NCI-H2227 (cell line): ENCODE data around the gene TBC1D20.
"Not testable (repeated sequence)": the region's sequence is repeated elsewhere in the genome, so short reads cannot be mapped to it uniquely, and the experiment has no call there.

Experiments
- DNase-seq: peaks from one replicate; lab custom pipeline; 2025; ENCODE audit not compliant: unreplicated experiment; lab: John Stamatoyannopoulos, UW

Gene TBC1D20

DNA sequence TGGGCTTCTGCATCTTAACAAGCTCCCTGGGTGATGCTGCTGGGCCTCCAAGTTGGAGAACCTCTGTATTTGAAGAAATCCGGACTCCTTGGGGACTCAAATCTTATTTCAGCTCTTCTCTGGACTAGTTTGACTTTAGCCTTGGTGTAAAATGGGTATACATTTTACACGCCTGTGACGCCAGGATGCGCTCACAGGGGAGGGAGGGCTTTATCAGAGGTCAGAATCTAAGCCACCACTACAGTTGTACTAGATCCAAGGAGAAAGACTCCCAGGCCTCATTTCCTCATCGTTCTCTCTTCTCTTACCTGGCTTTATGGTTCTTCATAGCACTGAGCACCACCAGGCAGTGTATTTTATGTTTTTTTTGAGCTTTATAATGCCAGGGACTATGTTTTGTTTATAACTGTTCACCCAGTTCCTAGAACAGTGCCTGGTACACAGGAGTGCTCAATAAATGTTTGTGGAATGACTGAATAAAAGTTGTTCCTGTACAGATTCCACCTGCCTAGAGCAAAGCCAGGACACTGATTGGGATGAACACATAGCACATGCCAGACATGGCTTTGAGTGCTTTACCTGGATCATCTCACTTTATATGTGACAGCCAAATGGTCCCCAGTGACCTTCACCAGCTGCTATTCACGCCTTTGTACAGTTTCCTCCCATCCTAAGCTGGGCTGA lies 59.3 kb downstream of the TBC1D20 start:
- no peak for DNase-seq

GRCh38 chr20:402496-402885 lies 59.8 kb downstream of the TBC1D20 start:
- DNase-seq = no peak

GRCh38 chr20:401682-402495 lies 60.4 kb downstream of the TBC1D20 start:
- no peak for DNase-seq

GRCh38 chr20:400454-401275 lies 61.7 kb downstream of the TBC1D20 start:
- no peak for DNase-seq

- DNase-seq = no peak
These were observed 62.2 kb downstream of the TBC1D20 start for GRCh38 chr20:400128-400453.

DNA sequence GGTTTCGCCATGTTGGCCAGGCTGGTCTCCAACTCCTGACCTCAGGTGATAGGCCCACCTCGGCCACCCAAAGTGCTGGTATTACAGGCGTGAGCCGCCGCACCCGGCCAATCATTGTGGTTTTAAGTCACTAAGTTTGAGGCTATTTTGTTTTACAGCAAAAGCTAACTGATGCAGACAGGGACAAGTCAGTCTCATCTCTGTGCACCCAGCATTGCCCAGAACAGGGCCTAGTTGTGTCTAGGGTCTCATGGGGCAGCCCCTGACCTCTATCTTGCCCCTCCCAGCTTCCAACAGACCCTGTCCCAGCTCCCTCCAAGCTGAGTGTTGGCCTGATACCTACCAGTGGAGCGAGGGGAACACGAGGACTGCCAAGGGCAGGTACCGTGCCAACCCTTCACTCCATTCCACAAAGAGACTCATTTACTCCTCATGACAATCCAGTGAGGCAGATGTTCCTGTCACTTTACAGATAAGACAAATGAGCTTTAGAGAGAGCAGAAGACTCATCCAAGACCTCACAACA lies 63.1 kb downstream of the TBC1D20 start:
- no peak for DNase-seq

DNA sequence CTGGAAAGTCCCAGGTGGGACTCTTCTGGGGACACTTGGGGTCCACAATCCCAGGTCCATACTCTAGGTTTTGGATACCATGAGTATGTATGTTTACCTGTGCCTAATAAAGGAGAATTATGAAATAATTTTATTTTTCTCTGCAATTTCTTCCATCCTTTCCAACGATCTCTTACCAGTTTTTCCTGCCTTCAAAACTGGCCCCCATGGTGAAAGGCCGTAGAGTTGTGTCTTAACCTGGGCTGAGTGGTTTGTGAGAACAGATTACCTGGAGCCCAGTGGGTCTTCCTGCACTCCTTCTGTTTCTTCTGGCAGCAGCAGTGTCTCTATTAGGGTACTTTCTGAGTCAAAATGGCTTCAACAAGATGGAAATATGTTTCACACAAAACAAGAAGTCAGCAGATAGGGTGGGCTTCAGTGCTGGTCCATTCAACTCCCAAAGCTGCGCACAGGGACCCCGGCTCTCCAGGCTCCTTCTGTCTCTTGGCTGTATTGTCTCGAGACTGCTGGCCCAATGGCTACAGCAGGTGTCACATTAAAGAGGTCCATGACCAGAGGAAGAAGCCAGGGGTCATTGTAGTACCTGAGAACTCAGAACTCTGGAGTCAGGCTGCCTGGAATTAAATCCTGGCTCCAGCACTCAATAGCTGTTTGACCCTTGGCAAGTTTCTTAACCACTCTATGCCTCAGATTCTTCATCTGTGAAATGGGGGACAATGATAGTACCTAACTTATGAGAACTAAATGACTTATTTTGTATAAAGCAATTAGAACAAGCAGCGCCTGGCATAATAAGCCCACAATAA lies 64.7 kb downstream of the TBC1D20 start:
- no peak for DNase-seq

GRCh38 chr20:396619-397431 lies 65.5 kb downstream of the TBC1D20 start:
- no peak for DNase-seq

DNA sequence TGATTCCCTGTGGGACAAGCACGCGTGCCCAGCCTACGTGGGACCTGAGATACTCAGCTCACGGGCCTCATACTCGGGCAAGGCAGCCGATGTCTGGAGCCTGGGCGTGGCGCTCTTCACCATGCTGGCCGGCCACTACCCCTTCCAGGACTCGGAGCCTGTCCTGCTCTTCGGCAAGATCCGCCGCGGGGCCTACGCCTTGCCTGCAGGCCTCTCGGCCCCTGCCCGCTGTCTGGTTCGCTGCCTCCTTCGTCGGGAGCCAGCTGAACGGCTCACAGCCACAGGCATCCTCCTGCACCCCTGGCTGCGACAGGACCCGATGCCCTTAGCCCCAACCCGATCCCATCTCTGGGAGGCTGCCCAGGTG lies 66.1 kb downstream of the TBC1D20 start:
- DNase-seq = no peak

- not testable (repeated sequence) for DNase-seq
These were observed 69.0 kb downstream of the TBC1D20 start for GRCh38 chr20:393296-393695.

DNA sequence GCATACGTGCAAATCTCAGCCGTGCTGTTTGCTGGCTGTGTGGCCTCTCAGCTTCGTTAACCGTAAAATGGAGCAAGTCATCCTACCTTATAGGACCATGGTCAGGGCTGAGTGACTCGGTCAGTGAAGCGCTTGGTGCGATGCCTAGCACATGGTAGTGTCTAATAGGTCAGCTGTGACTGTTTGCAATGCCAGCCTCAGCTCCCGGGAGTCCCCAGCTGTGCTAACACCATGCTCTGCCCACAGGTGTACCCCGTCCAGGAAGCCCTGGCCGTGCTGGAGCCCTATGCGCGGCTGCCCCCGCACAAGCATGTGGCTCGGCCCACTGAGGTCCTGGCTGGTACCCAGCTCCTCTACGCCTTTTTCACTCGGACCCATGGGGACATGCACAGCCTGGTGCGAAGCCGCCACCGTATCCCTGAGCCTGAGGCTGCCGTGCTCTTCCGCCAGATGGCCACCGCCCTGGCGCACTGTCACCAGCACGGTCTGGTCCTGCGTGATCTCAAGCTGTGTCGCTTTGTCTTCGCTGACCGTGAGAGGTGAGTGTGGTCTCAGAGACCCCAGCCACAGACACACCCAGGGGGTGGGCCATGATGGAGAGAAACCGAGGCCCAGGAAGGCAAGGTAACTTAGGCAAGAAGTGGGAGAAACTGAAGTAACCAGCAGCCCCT lies 71.2 kb downstream of the TBC1D20 start:
- no peak for DNase-seq

DNA sequence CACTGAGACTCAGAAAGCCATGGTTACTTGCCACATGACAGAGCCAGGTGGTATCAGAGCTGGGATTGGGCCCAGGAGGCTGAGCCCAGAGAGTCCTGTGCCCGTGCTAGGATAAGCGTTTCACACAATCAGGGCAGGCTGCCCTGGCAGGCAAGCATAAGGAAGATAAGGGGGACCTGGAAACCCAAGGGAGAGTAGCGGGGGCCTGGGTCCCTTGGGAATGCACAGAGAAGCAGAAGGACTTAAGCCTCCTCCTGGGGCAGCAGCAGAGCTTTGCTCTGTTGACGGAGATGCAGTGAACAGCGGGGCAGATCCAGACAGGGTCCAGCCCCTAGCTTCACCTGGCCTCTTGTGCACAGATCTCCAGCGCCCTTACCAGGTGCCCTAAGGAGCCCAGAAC lies 73.1 kb downstream of the TBC1D20 start:
- DNase-seq = no peak

DNA sequence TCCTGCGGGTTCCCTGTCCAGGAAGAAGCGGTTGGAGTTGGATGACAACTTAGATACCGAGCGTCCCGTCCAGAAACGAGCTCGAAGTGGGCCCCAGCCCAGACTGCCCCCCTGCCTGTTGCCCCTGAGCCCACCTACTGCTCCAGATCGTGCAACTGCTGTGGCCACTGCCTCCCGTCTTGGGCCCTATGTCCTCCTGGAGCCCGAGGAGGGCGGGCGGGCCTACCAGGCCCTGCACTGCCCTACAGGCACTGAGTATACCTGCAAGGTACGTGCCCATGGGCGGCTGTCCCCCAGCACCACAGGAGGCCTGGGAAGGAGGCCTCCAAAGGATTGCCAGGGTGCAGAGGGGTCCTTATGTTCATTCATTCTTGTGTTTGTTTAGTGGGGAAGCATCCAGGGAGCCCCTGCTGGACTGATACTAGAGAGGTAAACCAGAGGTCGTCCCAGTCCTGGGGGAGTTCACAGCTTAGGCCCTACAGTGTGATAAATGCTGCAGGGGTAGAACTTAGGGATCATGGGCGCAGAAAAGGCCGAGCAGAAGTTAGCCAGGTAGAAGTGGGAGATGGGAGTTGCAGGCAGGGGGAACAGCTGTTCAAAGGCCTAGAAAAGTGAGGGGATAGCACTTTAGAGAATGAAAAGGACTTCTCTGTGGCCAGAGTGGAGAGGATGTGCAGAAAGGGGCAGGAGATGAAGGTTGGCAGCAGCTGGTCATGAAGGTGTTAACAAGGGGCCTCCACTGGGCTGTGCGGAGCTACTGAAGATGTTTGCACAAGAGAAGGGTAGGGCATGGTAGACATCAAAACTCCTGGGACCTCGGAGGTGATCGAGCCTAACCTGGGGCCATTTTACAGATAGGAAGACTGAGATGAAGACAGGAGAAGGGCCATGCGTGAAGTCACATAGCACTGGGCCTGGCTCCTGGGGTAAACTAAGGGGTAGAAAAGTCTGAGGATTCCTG lies 74.0 kb downstream of the TBC1D20 start:
- no peak for DNase-seq

DNA sequence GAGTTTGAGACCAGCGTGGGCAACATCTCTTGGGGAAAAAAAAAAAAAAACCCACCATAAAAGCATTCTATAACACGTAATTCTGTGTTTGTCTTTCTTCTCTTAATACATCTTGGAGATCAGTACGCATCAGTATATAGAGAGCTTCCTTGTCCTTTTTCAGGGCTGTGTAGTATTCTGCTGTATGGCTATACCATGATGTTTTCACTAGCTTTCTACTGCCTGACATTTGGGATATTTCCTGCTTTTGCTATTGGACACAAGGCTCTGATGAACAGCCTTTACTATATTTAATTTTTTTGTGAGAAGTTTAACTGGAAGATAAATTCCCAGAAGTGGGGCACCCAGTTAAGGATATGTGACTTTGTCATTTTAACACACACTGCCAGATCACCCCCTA lies 74.8 kb downstream of the TBC1D20 start:
- DNase-seq = no peak

DNA sequence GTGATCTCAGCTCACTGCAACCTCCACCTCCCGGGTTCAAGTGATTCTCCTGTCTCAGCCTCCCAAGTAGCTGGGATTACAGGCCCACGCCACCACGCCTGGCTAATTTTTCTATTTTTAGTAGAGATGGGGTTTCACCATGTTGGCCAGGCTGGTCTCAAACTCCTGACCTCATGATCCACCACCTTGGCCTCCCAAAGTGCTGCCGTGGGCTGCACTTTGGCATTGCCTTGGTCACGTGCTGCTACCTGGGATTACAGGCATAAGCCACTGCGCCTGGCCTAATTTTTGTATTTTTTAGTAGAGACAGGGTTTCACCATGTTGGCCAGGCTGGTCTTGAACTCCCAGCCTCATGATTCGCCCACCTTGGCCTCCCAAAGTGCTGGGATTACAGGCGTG lies 75.7 kb downstream of the TBC1D20 start:
- not testable (repeated sequence) for DNase-seq
